Neural cell (in vitro differentiated cells): ENCODE data around the gene TRAPPC5. TPM values are rescaled to one million over a fixed set of nuclear protein-coding genes. Genes with fewer than 3 reads are reported as not detected.

Experiments
- H2AFZ ChIP-seq: fragments of 200-600, 300-800 bp; sonication (generic), shearing (Covaris generic); 2 replicates; pipeline ENCODE4 v1.6.0; 2014; ENCODE audit warnings: low read depth, mild to moderate bottlenecking, antibody characterized with exemption, low read length, moderate library complexity
- H3F3A ChIP-seq: fragments of 200-600 bp; shearing (Covaris generic); 2 replicates; pipeline ENCODE4 v1.6.1; 2016; ENCODE audit warnings: mild to moderate bottlenecking, moderate library complexity, mixed read lengths, antibody characterized with exemption, low read length; ENCODE audit not compliant: insufficient read depth, poor library complexity, severe bottlenecking
- H3K27ac ChIP-seq: fragments of 200-600, 300-800 bp; sonication (generic), shearing (Covaris generic); 2 replicates; pipeline ENCODE4 v1.5.1; 2014; ENCODE audit warnings: mild to moderate bottlenecking, low read length, moderate library complexity
- H3K27me3 ChIP-seq: fragments of 300-800, 200-600 bp; sonication (generic), shearing (Covaris generic); 2 replicates; pipeline ENCODE4 v1.6.0; 2014; ENCODE audit warnings: mild to moderate bottlenecking, low read depth, low read length, moderate library complexity; ENCODE audit not compliant: insufficient read depth
- H3K36me3 ChIP-seq: fragments of 300-800, 200-600 bp; sonication (generic), shearing (Covaris generic); 2 replicates; pipeline ENCODE4 v1.5.1; 2014; ENCODE audit warnings: mild to moderate bottlenecking, antibody characterized with exemption, low read length, moderate library complexity; ENCODE audit not compliant: insufficient read depth
- H3K4me2 ChIP-seq: fragments of 300-800, 200-600 bp; sonication (generic), shearing (Covaris generic); 2 replicates; pipeline ENCODE4 v1.6.0; 2014; ENCODE audit warnings: mild to moderate bottlenecking, low read length
- H3K4me3 ChIP-seq: fragments of 300-800, 200-600 bp; sonication (generic), shearing (Covaris generic); 2 replicates; pipeline ENCODE4 v1.5.1; 2014; ENCODE audit warnings: mild to moderate bottlenecking, low read length, moderate library complexity
- H3K79me2 ChIP-seq: fragments of 200-600 bp; shearing (Covaris generic); replicated peaks from 2 replicates; pipeline ENCODE4 v1.6.0; 2014; ENCODE audit warnings: mild to moderate bottlenecking, low read length, moderate library complexity; ENCODE audit not compliant: insufficient read depth
- H3K9ac ChIP-seq: fragments of 300-800, 200-600 bp; sonication (generic), shearing (Covaris generic); 2 replicates; pipeline ENCODE4 v1.6.1; 2016; ENCODE audit warnings: mild to moderate bottlenecking, low read length, mixed read lengths
- H3K9me2 ChIP-seq: fragments of 200-600 bp; shearing (Covaris generic); 2 replicates; pipeline ENCODE4 v1.6.1; 2016; ENCODE audit warnings: mild to moderate bottlenecking, low read length, mixed read lengths; ENCODE audit not compliant: insufficient read depth
- H3K9me3 ChIP-seq: fragments of 200-600, 300-800 bp; sonication (generic), shearing (Covaris generic); 2 replicates; pipeline ENCODE4 v1.6.1; 2016; ENCODE audit warnings: mild to moderate bottlenecking, mixed run types, low read length, moderate library complexity, mixed read lengths
- H4K20me1 ChIP-seq: fragments of 200-600 bp; shearing (Covaris generic); 2 replicates; pipeline ENCODE4 v1.6.1; 2016; ENCODE audit warnings: mild to moderate bottlenecking, mixed run types; ENCODE audit not compliant: insufficient read depth
- EP300 ChIP-seq: fragments of 450-650 bp; conservative IDR thresholded peaks from 2 replicates; pipeline ENCODE4 v1.6.1; 2014; ENCODE audit warnings: antibody characterized with exemption, mild to moderate bottlenecking, moderate library complexity; ENCODE audit not compliant: poor library complexity, severe bottlenecking
- EZH2 ChIP-seq: fragments of 200-600, 300-800 bp; shearing (Covaris generic), sonication (generic); IDR thresholded peaks from 2 replicates; pipeline ENCODE4 v1.6.1; 2014; ENCODE audit warnings: antibody characterized with exemption, low read length, borderline replicate concordance, mild to moderate bottlenecking; ENCODE audit not compliant: insufficient read depth, poor library complexity, severe bottlenecking
- MXI1 ChIP-seq: fragments of 450-650 bp; conservative IDR thresholded peaks from 2 replicates; pipeline ENCODE4 v1.6.1; 2014; ENCODE audit warnings: antibody characterized with exemption, mild to moderate bottlenecking; ENCODE audit not compliant: poor library complexity, severe bottlenecking
- POLR2AphosphoS5 ChIP-seq: IDR thresholded peaks from 2 replicates; pipeline ENCODE4 v1.6.1; 2012
- RAD21 ChIP-seq: fragments of 450-650 bp; conservative IDR thresholded peaks from 2 replicates; pipeline ENCODE4 v1.6.1; 2014; ENCODE audit warnings: antibody characterized with exemption, mild to moderate bottlenecking, moderate library complexity
- SMC3 ChIP-seq: fragments of 450-650 bp; conservative IDR thresholded peaks from 2 replicates; pipeline ENCODE4 v1.6.1; 2014; ENCODE audit warnings: antibody characterized with exemption, mild to moderate bottlenecking, moderate library complexity; ENCODE audit not compliant: poor library complexity
- TAF1 ChIP-seq: IDR thresholded peaks from 2 replicates; pipeline ENCODE4 v1.6.1; 2012; ENCODE audit warnings: low read depth
- polyA plus RNA-seq: library from polyadenylated mRNA; depleted of rRNA; stranded (reverse); fragments of >200 nt; gene quantifications from 2 replicates; pipeline ENCODE4 v1.2.3, GENCODE V29; 2014
- TF ChIP-seq, protein P1 (sequence below): IDR thresholded peaks from 2 replicates; pipeline ENCODE4 v1.6.1; 2012; ENCODE audit warnings: borderline replicate concordance
- TF ChIP-seq, protein P2 (sequence below): fragments of 450-650 bp; IDR thresholded peaks from 2 replicates; pipeline ENCODE4 v1.5.1; 2014; ENCODE audit warnings: antibody characterized with exemption, mild to moderate bottlenecking, moderate library complexity; ENCODE audit not compliant: poor library complexity, severe bottlenecking

Gene TRAPPC5
- polyA plus RNA-seq, 1 donor from 2014 or later, result 88.5 TPM

DNA sequence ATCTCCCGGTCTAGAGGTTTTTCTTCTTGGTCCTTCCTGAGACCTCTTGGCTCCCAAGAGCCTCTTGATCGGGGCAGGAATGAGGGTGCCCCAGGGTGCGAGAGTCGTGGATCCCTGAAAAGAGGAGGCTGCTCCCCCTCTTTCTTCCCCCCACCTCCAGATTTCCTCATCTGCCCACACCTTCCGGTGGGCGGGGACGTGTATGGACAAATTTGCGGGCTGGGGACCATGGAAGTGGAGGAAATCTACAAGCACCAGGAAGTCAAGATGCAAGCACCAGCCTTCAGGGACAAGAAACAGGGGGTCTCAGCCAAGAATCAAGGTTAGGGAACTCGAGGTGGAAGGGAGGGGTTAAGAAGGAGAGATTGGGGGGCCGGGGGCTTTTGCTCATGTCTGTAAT is 3.8 kb upstream of the TRAPPC5 start, which contains the start of gene MCEMP1:
Gene MCEMP1, plus strand, starts transcription at position 237 of the 400 bp plus-strand sequence. Its CDS starts 31 bp downstream, at position 268.
- Histone ChIP-seq H3K4me2 (no peak within 1 kb of the TSS), H4K20me1 (no peaks in the 10 kb centered on the region), H3K9ac (no peak within 1 kb of the TSS), H3K79me2 (peaks cover 8% of the 10 kb centered on the region), H2AFZ (no peak within 1 kb of the TSS), H3K9me2 (no peaks in the 10 kb centered on the region), H3K27me3 (no peaks in the 10 kb centered on the region), H3F3A (no peaks in the 10 kb centered on the region), H3K27ac (no peak within 1 kb of the TSS), H3K36me3 (no peaks in the 10 kb centered on the region), H3K9me3 (no peaks in the 10 kb centered on the region), H3K4me3 (no peak within 1 kb of the TSS)
- TF ChIP-seq EP300 (no peak), MXI1 (no peak), SMC3 (no peak), TAF1 (no peak), EZH2 (no peak), RAD21 (no peak), POLR2AphosphoS5 (no peak)
- TF ChIP-seq, protein P1, sequence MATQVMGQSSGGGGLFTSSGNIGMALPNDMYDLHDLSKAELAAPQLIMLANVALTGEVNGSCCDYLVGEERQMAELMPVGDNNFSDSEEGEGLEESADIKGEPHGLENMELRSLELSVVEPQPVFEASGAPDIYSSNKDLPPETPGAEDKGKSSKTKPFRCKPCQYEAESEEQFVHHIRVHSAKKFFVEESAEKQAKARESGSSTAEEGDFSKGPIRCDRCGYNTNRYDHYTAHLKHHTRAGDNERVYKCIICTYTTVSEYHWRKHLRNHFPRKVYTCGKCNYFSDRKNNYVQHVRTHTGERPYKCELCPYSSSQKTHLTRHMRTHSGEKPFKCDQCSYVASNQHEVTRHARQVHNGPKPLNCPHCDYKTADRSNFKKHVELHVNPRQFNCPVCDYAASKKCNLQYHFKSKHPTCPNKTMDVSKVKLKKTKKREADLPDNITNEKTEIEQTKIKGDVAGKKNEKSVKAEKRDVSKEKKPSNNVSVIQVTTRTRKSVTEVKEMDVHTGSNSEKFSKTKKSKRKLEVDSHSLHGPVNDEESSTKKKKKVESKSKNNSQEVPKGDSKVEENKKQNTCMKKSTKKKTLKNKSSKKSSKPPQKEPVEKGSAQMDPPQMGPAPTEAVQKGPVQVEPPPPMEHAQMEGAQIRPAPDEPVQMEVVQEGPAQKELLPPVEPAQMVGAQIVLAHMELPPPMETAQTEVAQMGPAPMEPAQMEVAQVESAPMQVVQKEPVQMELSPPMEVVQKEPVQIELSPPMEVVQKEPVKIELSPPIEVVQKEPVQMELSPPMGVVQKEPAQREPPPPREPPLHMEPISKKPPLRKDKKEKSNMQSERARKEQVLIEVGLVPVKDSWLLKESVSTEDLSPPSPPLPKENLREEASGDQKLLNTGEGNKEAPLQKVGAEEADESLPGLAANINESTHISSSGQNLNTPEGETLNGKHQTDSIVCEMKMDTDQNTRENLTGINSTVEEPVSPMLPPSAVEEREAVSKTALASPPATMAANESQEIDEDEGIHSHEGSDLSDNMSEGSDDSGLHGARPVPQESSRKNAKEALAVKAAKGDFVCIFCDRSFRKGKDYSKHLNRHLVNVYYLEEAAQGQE, result no peak
- TF ChIP-seq, protein P2, sequence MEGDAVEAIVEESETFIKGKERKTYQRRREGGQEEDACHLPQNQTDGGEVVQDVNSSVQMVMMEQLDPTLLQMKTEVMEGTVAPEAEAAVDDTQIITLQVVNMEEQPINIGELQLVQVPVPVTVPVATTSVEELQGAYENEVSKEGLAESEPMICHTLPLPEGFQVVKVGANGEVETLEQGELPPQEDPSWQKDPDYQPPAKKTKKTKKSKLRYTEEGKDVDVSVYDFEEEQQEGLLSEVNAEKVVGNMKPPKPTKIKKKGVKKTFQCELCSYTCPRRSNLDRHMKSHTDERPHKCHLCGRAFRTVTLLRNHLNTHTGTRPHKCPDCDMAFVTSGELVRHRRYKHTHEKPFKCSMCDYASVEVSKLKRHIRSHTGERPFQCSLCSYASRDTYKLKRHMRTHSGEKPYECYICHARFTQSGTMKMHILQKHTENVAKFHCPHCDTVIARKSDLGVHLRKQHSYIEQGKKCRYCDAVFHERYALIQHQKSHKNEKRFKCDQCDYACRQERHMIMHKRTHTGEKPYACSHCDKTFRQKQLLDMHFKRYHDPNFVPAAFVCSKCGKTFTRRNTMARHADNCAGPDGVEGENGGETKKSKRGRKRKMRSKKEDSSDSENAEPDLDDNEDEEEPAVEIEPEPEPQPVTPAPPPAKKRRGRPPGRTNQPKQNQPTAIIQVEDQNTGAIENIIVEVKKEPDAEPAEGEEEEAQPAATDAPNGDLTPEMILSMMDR, result no peak

DNA sequence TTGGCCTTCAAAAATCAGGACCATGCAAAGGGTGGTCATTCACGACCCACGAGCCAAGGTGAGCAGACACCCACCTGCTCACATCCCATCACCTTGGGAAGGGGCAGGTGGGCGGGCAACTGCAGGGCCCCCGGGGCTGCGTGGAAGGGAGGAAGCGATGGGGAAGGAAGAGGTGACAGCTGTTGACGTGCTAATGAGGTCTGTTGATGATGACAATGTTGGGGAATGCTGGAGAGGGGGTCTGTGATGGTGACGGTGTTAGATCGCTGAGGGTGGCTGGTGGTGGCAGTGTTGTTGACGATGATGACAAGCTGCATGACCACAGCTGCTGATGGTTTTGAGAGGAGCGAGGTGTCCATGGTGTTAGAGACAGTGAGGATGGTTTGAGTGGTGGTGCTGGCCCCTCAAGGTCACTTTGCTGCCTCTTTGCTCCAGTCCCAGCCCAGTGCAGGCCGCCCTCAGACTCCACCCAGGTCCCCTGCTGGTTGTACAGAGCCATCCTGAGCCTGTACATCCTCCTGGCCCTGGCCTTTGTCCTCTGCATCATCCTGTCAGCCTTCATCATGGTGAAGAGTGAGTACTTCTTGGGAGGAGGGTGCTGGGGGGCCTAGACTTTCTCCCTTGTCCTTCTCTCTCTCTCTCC is 2.8 kb upstream of the TRAPPC5 start:
- Histone ChIP-seq H3K79me2 (peaks cover 8% of the 10 kb centered on the region), H3K9ac (no peak overlapping the region), H3K9me2 (no peaks in the 10 kb centered on the region), H4K20me1 (no peaks in the 10 kb centered on the region), H3K4me2 (no peak overlapping the region), H3F3A (no peaks in the 10 kb centered on the region), H3K27me3 (no peaks in the 10 kb centered on the region), H3K9me3 (no peaks in the 10 kb centered on the region), H2AFZ (no peak overlapping the region), H3K27ac (no peak overlapping the region), H3K4me3 (no peak overlapping the region), H3K36me3 (no peaks in the 10 kb centered on the region)
- TF ChIP-seq POLR2AphosphoS5 (no peak), TAF1 (no peak), SMC3 (no peak), EZH2 (no peak), RAD21 (no peak), EP300 (no peak), MXI1 (no peak)
- TF ChIP-seq, protein P2, result no peak
- TF ChIP-seq, protein P1, result no peak
